Right atrium auricular region (tissue), 2 donors: ENCODE data around the gene CTR9. TPM values are rescaled to one million over a fixed set of nuclear protein-coding genes. Genes with fewer than 3 reads are reported as not detected.
A peak's percentile ranks its signal among the peaks of the same experiment; 100 is the strongest.

Experiments used
- DNase-seq: peaks from one replicate; pipeline ENCODE4 v3.0.0-alpha.2; 2019; ENCODE audit warnings: low spot score
- H3K27ac ChIP-seq, 2 donors: fragments of 200-600 bp; sonication (generic); 1 replicate in 1 of 2; 2 replicates in 1 of 2; pipeline ENCODE4 v1.5.1; 2016 to 2019
- H3K27me3 ChIP-seq, 2 donors: fragments of 200-600 bp; sonication (generic); one replicate each; pipeline versions ENCODE4 v1.5.1 to v1.6.0; 2017 to 2019
- H3K36me3 ChIP-seq: fragments of 200-600 bp; sonication (generic); one replicate; pipeline ENCODE4 v1.5.1; 2016
- H3K4me1 ChIP-seq, 2 donors: fragments of 200-600 bp; sonication (generic); one replicate each; pipeline versions ENCODE4 v1.5.1 to v1.6.0; 2017 to 2019
- H3K4me3 ChIP-seq, 2 donors: fragments of 200-600 bp; sonication (generic); 1 replicate in 1 of 2; 2 replicates in 1 of 2; pipeline ENCODE4 v1.5.1; 2017 to 2019; ENCODE audit warnings: mild to moderate bottlenecking in 1 of 2, moderate library complexity in 1 of 2
- H3K9me3 ChIP-seq, 2 donors: fragments of 200-600 bp; sonication (generic); one replicate each; pipeline ENCODE4 v1.5.1; 2019
- CTCF ChIP-seq, 2 donors: fragments of 200-600 bp; sonication (generic); IDR thresholded peaks; one replicate each; pipeline ENCODE4 v1.5.1; 2019; ENCODE audit warnings: antibody characterized with exemption in 2 of 2
- total RNA-seq, 2 donors: library from RNA; depleted of rRNA; stranded (reverse); fragments of >200 nt; gene quantifications; one replicate each; pipeline ENCODE4 v1.1.0, GENCODE V29; 2016

CTR9 gene
- total RNA-seq, 2 donors from 2014 or later = 17.0 to 18.6 TPM

- Histone ChIP-seq H3K9me3 (no peaks in the 10 kb centered on the region), H3K4me1 (peaks cover 0 to 48% of the 10 kb centered on the region in 2 donors), H3K36me3 (peaks cover 45% of the 10 kb centered on the region), H3K27ac (peak overlapping the region; percentile 99), H3K27me3 (no peaks in the 10 kb centered on the region), H3K4me3 (peak overlapping the region; percentile 95 to 96)
- TF ChIP-seq CTCF (IDR thresholded peaks at IDR 0.05) = no peak
- DNase-seq = peak; percentile 71
Measured at GRCh38 chr11:10807493-10808234, 56.6 kb downstream of the CTR9 start.

- H3K27ac ChIP-seq = peak overlapping the region; percentile 99
- peaks cover 40% of the 10 kb centered on the region for H3K36me3 ChIP-seq
- no peak for TF ChIP-seq CTCF (IDR thresholded peaks at IDR 0.05)
- H3K27me3 ChIP-seq = no peaks in the 10 kb centered on the region
- H3K4me3 ChIP-seq = peak overlapping the region; percentile 95 to 96
- no peak for DNase-seq
- no peaks in the 10 kb centered on the region for H3K9me3 ChIP-seq
- peaks cover 0 to 44% of the 10 kb centered on the region in 2 donors for H3K4me1 ChIP-seq
Measured at GRCh38 chr11:10808235-10808552, 57.1 kb downstream of the CTR9 start.

- peak; percentile 99 for DNase-seq
- peaks cover 34% of the 10 kb centered on the region for H3K36me3 ChIP-seq
- peaks cover 0 to 38% of the 10 kb centered on the region in 2 donors for H3K4me1 ChIP-seq
- peak in 1 of 2 donors; percentile 24 for TF ChIP-seq CTCF (IDR thresholded peaks at IDR 0.05)
- H3K4me3 ChIP-seq = peak within 1 kb of the TSS; percentile 95 to 96
- H3K9me3 ChIP-seq = no peaks in the 10 kb centered on the region
- peak within 1 kb of the TSS; percentile 99 for H3K27ac ChIP-seq
- no peaks in the 10 kb centered on the region for H3K27me3 ChIP-seq
Measured at GRCh38 chr11:10808553-10809372, 57.7 kb downstream of the CTR9 start, which contains the start of gene EIF4G2. Gene EIF4G2, minus strand, starts transcription at chr11:10808926.

- Histone ChIP-seq H3K9me3 (no peaks in the 10 kb centered on the region), H3K36me3 (peaks cover 26% of the 10 kb centered on the region), H3K4me1 (peaks cover 0 to 32% of the 10 kb centered on the region in 2 donors), H3K4me3 (peak overlapping the region; percentile 52 to 96), H3K27me3 (no peaks in the 10 kb centered on the region), H3K27ac (peak overlapping the region; percentile 99)
- TF ChIP-seq CTCF (IDR thresholded peaks at IDR 0.05) = no peak
- DNase-seq = peak; percentile 65
Measured at GRCh38 chr11:10809373-10810160, 58.5 kb downstream of the CTR9 start.

GRCh38 chr11:10813945-10814344, 62.9 kb downstream of the CTR9 start:
- Histone ChIP-seq H3K4me3 (no peak overlapping the region), H3K27me3 (no peaks in the 10 kb centered on the region), H3K4me1 (peaks cover 0 to 4% of the 10 kb centered on the region in 2 donors), H3K27ac (no peak overlapping the region), H3K36me3 (no peaks in the 10 kb centered on the region), H3K9me3 (no peaks in the 10 kb centered on the region)
- no peak for TF ChIP-seq CTCF (IDR thresholded peaks at IDR 0.05)
- DNase-seq = no peak
